NT2/D1 (cell line): ENCODE measurements around the gene CD302.
"Not testable (repeated sequence)": the region's sequence is repeated elsewhere in the genome, so short reads cannot be mapped to it uniquely, and the experiment has no call there.

ENCODE experiments used
- SUZ12 ChIP-seq: IDR thresholded peaks from 2 replicates; pipeline ENCODE4 v1.6.1; 2011; ENCODE audit not compliant: insufficient read length, insufficient read depth; ENCODE audit errors: extremely low read depth
- YY1 ChIP-seq: IDR thresholded peaks from 2 replicates; pipeline ENCODE4 v1.6.1; 2011; ENCODE audit not compliant: insufficient read length, insufficient read depth

GRCh38 chr2:159745237-159745636 is 52.8 kb downstream of the CD302 start:
- not testable (repeated sequence) for TF ChIP-seq YY1, SUZ12
